ENCODE results near the gene GDPD1. TPM values are rescaled to one million over a fixed set of nuclear protein-coding genes. Genes with fewer than 3 reads are reported as not detected.

GDPD1 gene
- total RNA-seq, 1 experiment from 2014 or later = 6.0 TPM

Other genes starting within 250 kb of the GDPD1 start
- gene TRIM37, start 113.6 kb upstream of the GDPD1 start, total RNA-seq (2021) = 62.3 to 67.2 TPM (median 65.1 TPM) in 3 replicates
- gene SKA2, start 65.3 kb upstream of the GDPD1 start, total RNA-seq (2021) = 80.0 to 91.6 TPM (median 81.8 TPM) in 3 replicates
- gene PRR11, start 64.8 kb upstream of the GDPD1 start, total RNA-seq (2021) = 70.3 to 90.4 TPM (median 70.5 TPM) in 3 replicates
- 16.2 to 18.7 TPM (median 18.5 TPM) in 3 replicates for gene SMG8, start 10.5 kb upstream of the GDPD1 start, total RNA-seq (2021)
- 2.2 to 3.1 TPM (median 2.5 TPM) in 3 replicates for gene YPEL2, start 111.1 kb downstream of the GDPD1 start, total RNA-seq (2021)

Data from WTC11 (cell line).